Activated T-helper 9 cell treated with anti-CD3 and anti-CD28 coated beads, Interleukin-2, amount 50 U/mL, for 16 hours (primary cell): ENCODE measurements around the gene ZG16.

Experiments
- DNase-seq: peaks from one replicate; pipeline ENCODE4 v3.0.0-alpha.2; 2020; ENCODE audit warnings: low read depth

ZG16 gene

GRCh38 chr16:29825145-29826044 lies 47.3 kb downstream of the ZG16 start:
- no peak for DNase-seq

- no peak for DNase-seq
These were observed 48.3 kb downstream of the ZG16 start for GRCh38 chr16:29826342-29826695.

- no peak for DNase-seq
These were observed 52.7 kb downstream of the ZG16 start for GRCh38 chr16:29830774-29831173.

- no peak for DNase-seq
These were observed 53.4 kb downstream of the ZG16 start for GRCh38 chr16:29831490-29831889.
